ENCODE measurements around the gene RAET1L.
"Not testable (repeated sequence)": the region's sequence is repeated elsewhere in the genome, so short reads cannot be mapped to it uniquely, and the experiment has no call there.

RAET1L gene

DNA sequence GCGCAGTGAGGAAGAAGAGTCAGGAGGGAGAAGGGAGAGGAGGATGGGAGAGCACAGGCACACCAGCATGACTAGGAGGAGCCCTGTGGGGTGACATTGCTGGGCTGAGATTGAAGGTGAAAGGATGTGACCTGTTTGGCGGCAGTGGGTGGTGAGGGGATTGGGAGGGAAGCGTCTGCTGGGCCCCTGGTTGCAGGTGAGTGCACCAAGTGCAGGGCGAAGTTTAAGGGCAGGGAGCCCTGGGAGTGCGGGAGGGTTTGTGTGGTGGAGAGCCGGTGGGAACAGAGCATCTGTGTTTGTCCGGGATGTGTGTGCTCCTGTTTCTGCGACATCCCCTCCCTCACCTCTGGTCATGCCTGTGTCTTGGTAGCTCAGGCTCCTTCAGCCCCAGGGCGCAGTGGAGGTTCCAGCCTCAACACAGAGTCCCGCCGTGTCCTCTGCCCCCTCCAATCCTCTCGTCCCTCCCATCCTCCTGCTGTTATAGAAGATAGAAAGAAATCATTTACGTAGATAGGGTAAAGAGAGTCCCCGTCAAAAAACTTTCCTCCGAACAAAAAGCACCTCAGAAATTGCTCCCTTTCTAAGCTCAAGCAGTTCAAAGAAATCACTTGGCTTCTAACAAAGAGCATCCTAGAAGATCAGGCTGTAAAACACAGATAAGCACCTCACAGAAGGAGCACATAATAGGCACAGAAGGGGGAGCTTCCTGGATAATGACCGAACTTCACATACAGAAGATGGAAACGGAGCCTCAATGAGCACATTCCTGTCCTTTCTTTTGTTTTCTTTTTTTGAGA lies 36.6 kb downstream of the RAET1L start:
- Mint-ChIP-seq H3K36me3 (ENCODE audit: insufficient read depth) (peaks cover 13% of the 10 kb centered on the region), H3K27ac (no peak overlapping the region), H3K9me3 (peaks cover 5 to 7% of the 10 kb centered on the region in 2 donors), H3K4me3 (peak overlapping the region; percentile 74 to 79), H3K4me1 (ENCODE audit: low read depth in 2 of 2) (peaks cover 24 to 29% of the 10 kb centered on the region in 2 donors), H3K27me3 (peaks cover 97 to 99% of the 10 kb centered on the region in 2 donors)
- no peak for ATAC-seq (replicated peaks)
- no peak for DNase-seq

GRCh38 chr6:149987602-149988107 lies 37.7 kb downstream of the RAET1L start:
- H3K4me1 Mint-ChIP-seq (ENCODE audit: low read depth in 2 of 2), result peaks cover 24 to 29% of the 10 kb centered on the region in 2 donors
- peaks cover 17% of the 10 kb centered on the region for H3K36me3 Mint-ChIP-seq (ENCODE audit: insufficient read depth)
- no peak overlapping the region for H3K27ac Mint-ChIP-seq
- peaks cover 97 to 99% of the 10 kb centered on the region in 2 donors for H3K27me3 Mint-ChIP-seq
- no peak for ATAC-seq (replicated peaks)
- no peak overlapping the region for H3K4me3 Mint-ChIP-seq
- no peak for DNase-seq
- H3K9me3 Mint-ChIP-seq, result peaks cover 5 to 7% of the 10 kb centered on the region in 2 donors

DNA sequence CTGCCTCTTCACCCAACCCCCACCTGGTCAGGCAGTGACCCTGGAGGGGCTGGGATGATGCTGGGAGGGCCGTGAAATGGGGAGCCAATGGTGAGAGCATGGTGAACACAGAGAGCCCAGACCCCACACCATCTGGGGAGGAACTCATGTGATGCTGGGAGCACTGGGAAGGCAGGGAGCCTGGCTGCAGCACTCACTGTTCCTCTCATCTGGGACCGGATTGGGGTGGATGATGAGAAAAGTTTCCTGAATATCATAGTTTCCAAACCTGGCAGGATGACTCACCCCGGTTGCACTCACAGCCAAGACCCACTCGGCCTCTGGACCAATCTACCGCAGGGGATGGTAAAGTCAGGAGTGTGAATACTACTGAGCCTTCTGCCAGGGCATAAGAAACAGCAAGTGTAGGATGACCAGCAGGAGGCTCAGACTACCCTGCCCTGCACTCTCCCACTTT lies 39.8 kb downstream of the RAET1L start:
- Mint-ChIP-seq H3K36me3 (ENCODE audit: insufficient read depth) (peaks cover 17% of the 10 kb centered on the region), H3K4me3 (no peak overlapping the region), H3K9me3 (peaks cover 5 to 7% of the 10 kb centered on the region in 2 donors), H3K27ac (no peak overlapping the region), H3K27me3 (peaks cover 93 to 99% of the 10 kb centered on the region in 2 donors), H3K4me1 (ENCODE audit: low read depth in 2 of 2) (peaks cover 19 to 21% of the 10 kb centered on the region in 2 donors)
- ATAC-seq (replicated peaks) (no peak), DNase-seq (no peak)

DNA sequence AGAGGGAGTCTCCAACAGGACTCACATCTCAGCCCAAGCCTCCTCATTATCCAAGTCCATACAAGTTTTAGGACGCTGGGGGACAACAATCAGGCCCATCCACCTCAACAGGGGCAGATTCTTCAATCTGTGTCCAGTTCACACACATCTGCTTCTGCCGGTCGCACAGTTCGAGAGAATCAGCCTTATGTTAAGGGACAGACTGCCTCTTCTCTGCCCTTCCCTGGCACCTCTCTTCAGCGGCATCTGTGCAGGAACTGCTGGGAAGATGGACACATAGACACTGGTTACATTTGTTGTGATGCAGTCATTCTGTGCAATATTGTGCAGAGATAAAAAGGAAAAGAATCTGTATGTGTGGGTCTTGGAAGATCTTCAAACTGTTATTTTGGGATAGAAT lies 40.6 kb downstream of the RAET1L start:
- H3K9me3 Mint-ChIP-seq, result peaks cover 5 to 7% of the 10 kb centered on the region in 2 donors
- peaks cover 90 to 99% of the 10 kb centered on the region in 2 donors for H3K27me3 Mint-ChIP-seq
- no peak overlapping the region for H3K27ac Mint-ChIP-seq
- no peak overlapping the region for H3K4me3 Mint-ChIP-seq
- ATAC-seq (replicated peaks), result no peak
- H3K4me1 Mint-ChIP-seq (ENCODE audit: low read depth in 2 of 2), result peaks cover 12 to 14% of the 10 kb centered on the region in 2 donors
- DNase-seq, result no peak
- H3K36me3 Mint-ChIP-seq (ENCODE audit: insufficient read depth), result peaks cover 17% of the 10 kb centered on the region

DNA sequence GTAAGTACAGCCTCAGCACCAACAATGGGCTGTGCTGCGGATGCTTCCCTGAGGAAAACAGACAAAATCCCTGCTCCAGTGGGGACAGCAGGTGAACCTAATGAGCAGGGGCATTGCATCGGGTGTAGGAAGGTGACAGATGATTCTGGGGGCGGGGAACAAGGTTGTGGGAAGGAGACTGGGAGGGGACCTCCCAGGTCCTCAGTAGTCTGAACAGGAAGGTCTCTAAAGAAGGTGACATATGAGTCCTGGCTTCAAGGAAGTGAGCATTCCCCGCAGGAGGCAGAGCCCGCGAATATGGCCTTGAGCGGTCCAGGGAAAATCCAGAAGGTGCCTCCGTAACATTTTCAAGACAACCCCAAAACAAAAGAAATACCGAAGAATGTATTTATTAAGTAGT lies 42.2 kb downstream of the RAET1L start:
- peaks cover 3 to 9% of the 10 kb centered on the region in 2 donors for H3K4me1 Mint-ChIP-seq (ENCODE audit: low read depth in 2 of 2)
- DNase-seq (no peak), ATAC-seq (replicated peaks) (no peak)
- no peak overlapping the region for H3K4me3 Mint-ChIP-seq
- peaks cover 2 to 3% of the 10 kb centered on the region in 2 donors for H3K9me3 Mint-ChIP-seq
- H3K27me3 Mint-ChIP-seq, result peaks cover 85 to 99% of the 10 kb centered on the region in 2 donors
- H3K27ac Mint-ChIP-seq, result no peak overlapping the region
- peaks cover 14% of the 10 kb centered on the region for H3K36me3 Mint-ChIP-seq (ENCODE audit: insufficient read depth)

DNA sequence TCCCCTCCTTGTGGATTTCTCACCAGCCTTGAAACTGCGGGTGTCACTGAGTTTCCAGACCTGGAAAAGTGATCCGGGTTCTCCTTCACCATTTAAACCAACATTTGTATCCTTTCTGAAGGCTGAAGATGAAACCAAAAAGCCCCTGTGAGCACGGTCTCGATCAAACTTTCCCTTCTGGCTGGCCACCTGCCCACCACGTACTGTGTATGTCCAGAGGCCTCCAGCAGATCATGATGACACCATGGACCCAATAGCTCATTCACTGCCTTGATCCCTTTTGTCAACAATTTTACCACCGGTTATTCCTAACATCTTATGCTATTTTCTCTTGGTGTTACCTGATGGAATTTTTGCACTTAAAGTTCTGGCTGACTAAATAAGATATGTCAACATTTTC lies 46.0 kb downstream of the RAET1L start:
- Mint-ChIP-seq H3K4me3 (no peak overlapping the region), H3K27ac (no peak overlapping the region), H3K27me3 (peaks cover 80 to 99% of the 10 kb centered on the region in 2 donors), H3K4me1 (ENCODE audit: low read depth in 2 of 2) (peaks cover 3 to 9% of the 10 kb centered on the region in 2 donors), H3K9me3 (no peaks in the 10 kb centered on the region), H3K36me3 (ENCODE audit: insufficient read depth) (peaks cover 9% of the 10 kb centered on the region)
- DNase-seq, result no peak
- no peak for ATAC-seq (replicated peaks)

GRCh38 chr6:149978610-149979009 lies 46.7 kb downstream of the RAET1L start:
- H3K27ac Mint-ChIP-seq, result no peak overlapping the region
- no peaks in the 10 kb centered on the region for H3K9me3 Mint-ChIP-seq
- H3K27me3 Mint-ChIP-seq, result peaks cover 80 to 99% of the 10 kb centered on the region in 2 donors
- H3K36me3 Mint-ChIP-seq (ENCODE audit: insufficient read depth), result peaks cover 3% of the 10 kb centered on the region
- DNase-seq (no peak), ATAC-seq (replicated peaks) (no peak)
- H3K4me1 Mint-ChIP-seq (ENCODE audit: low read depth in 2 of 2), result peaks cover 7 to 9% of the 10 kb centered on the region in 2 donors
- no peak overlapping the region for H3K4me3 Mint-ChIP-seq

- DNase-seq, result no peak
- Mint-ChIP-seq H3K4me1 (ENCODE audit: low read depth in 2 of 2) (peaks cover 7 to 9% of the 10 kb centered on the region in 2 donors), H3K36me3 (ENCODE audit: insufficient read depth) (no peaks in the 10 kb centered on the region), H3K9me3 (no peaks in the 10 kb centered on the region), H3K4me3 (no peak overlapping the region), H3K27me3 (peaks cover 73 to 94% of the 10 kb centered on the region in 2 donors), H3K27ac (no peak overlapping the region)
- ATAC-seq (replicated peaks), result no peak
Observed at GRCh38 chr6:149977221-149977620, 48.1 kb downstream of the RAET1L start.

DNA sequence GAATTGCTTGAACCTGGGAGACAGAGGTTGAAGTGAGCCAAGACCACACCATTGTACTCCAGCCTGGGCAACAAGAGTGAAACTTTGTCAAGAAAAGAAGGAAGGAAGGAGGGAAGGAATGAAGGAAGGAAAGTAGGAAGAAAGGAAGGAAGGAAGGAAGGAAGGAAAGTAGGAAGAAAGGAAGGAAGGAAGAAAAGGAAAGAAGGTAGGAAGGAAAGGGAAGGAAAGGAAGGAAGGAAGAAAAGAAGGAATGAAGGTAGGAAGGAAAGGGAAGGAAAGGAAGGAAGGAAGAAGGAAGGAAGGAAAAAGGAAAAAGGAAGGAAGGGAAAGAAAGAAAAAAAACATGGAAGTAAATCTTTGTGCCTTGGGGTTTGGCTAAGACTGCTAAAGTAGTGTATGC lies 49.9 kb downstream of the RAET1L start:
- H3K4me3 Mint-ChIP-seq, result no peak overlapping the region
- DNase-seq (no peak), ATAC-seq (replicated peaks) (no peak)
- peaks cover 0 to 3% of the 10 kb centered on the region in 2 donors for H3K4me1 Mint-ChIP-seq (ENCODE audit: low read depth in 2 of 2)
- H3K27ac Mint-ChIP-seq, result no peak overlapping the region
- H3K36me3 Mint-ChIP-seq (ENCODE audit: insufficient read depth), result no peaks in the 10 kb centered on the region
- H3K27me3 Mint-ChIP-seq, result peaks cover 69 to 86% of the 10 kb centered on the region in 2 donors
- H3K9me3 Mint-ChIP-seq, result no peaks in the 10 kb centered on the region

DNA sequence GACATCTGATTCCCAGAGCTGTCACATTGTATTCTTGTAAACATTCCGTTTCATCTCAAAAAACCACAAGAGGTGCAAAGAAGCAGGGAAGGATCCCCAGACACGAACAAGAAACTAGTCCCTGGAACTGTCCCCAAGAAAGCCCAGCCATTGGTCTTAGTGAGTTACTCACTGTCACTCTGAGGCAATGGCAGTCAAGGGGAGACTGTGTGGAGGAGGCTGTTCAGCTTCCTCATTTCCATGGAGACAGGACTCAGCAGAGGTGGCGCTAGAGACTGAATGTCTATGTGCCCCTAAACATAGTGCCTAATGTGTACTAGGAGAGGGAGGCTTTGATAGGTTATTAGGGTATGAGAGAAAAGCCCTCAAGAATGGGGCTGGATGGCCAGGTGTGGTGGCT lies 50.5 kb downstream of the RAET1L start:
- Mint-ChIP-seq H3K9me3 (no peaks in the 10 kb centered on the region), H3K4me1 (ENCODE audit: low read depth in 2 of 2) (peaks cover 0 to 3% of the 10 kb centered on the region in 2 donors), H3K27me3 (peaks cover 72 to 86% of the 10 kb centered on the region in 2 donors), H3K36me3 (ENCODE audit: insufficient read depth) (no peaks in the 10 kb centered on the region), H3K27ac (no peak overlapping the region), H3K4me3 (no peak overlapping the region)
- DNase-seq, result no peak
- ATAC-seq (replicated peaks), result peak; percentile 46

DNA sequence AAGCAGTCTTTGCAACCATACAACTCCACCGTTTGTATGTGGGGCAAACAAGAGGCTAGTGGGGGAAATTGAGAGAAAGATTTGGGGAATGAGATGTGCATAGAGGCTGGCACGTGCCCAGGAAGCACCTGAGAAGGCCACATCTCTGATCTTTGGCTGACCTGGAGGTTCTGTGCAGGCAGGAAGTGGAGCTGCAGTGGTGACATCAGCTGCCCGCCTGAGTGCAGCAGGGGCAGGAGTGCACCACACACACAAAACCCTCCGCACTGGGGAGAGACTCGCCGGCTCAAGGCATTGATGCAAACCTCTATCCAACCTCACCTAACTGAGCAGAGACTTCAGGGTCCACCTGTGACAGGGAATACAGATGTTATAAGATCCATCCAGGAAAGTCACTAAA lies 50.9 kb downstream of the RAET1L start:
- H3K36me3 Mint-ChIP-seq (ENCODE audit: insufficient read depth); H3K9me3 Mint-ChIP-seq; DNase-seq; H3K4me1 Mint-ChIP-seq (ENCODE audit: low read depth in 2 of 2); H3K4me3 Mint-ChIP-seq; H3K27ac Mint-ChIP-seq: not testable (repeated sequence)
- ATAC-seq (replicated peaks), result peak; percentile 56
- H3K27me3 Mint-ChIP-seq, result peaks cover 74 to 86% of the 10 kb centered on the region in 2 donors

DNA sequence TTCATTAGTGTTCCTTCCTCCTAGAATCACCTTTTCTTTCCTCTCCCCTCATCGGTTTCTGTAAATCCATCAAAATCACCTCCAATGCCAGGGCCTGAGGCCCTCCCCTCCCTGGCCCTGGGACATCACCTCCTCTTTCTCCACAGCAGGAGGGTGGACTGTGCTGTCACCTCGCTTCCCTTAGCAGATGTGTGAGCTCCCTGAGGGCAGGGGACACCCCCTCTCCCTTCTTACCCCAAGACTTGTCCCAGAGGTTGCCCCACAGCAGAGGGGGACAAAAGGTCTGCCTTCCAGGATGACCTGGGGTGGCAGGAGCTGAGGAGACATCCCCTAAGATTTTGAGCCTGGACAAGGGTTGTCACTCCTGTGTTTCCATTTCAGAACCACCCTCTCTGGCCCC lies 55.7 kb downstream of the RAET1L start:
- no peak overlapping the region for H3K27ac Mint-ChIP-seq
- no peak for ATAC-seq (replicated peaks)
- no peaks in the 10 kb centered on the region for H3K9me3 Mint-ChIP-seq
- DNase-seq, result no peak
- H3K36me3 Mint-ChIP-seq (ENCODE audit: insufficient read depth), result peaks cover 7% of the 10 kb centered on the region
- H3K27me3 Mint-ChIP-seq, result peaks cover 72 to 84% of the 10 kb centered on the region in 2 donors
- no peak overlapping the region for H3K4me3 Mint-ChIP-seq
- peaks cover 10 to 17% of the 10 kb centered on the region in 2 donors for H3K4me1 Mint-ChIP-seq (ENCODE audit: low read depth in 2 of 2)

GRCh38 chr6:149968909-149969308 lies 56.4 kb downstream of the RAET1L start:
- peaks cover 17 to 19% of the 10 kb centered on the region in 2 donors for H3K4me1 Mint-ChIP-seq (ENCODE audit: low read depth in 2 of 2)
- DNase-seq; ATAC-seq (replicated peaks); H3K27ac Mint-ChIP-seq; H3K4me3 Mint-ChIP-seq; H3K9me3 Mint-ChIP-seq: not testable (repeated sequence)
- H3K36me3 Mint-ChIP-seq (ENCODE audit: insufficient read depth), result peaks cover 12% of the 10 kb centered on the region
- peaks cover 72 to 84% of the 10 kb centered on the region in 2 donors for H3K27me3 Mint-ChIP-seq
